Stimulated activated CD4-positive, alpha-beta T cell treated with anti-CD3 and anti-CD28 coated beads, Interleukin-15, amount 100 ng/mL, for 1 hour (primary cell): Measurements from ENCODE around the gene EFCAB8.
"Not testable (repeated sequence)": the region's sequence is repeated elsewhere in the genome, so short reads cannot be mapped to it uniquely, and the experiment has no call there.

Experiments
- DNase-seq, 2 donors: peaks; one replicate each; pipeline ENCODE4 v3.0.0-alpha.2; 2020; ENCODE audit warnings: low read depth in 1 of 2, low spot score in 1 of 2

Gene EFCAB8

DNA sequence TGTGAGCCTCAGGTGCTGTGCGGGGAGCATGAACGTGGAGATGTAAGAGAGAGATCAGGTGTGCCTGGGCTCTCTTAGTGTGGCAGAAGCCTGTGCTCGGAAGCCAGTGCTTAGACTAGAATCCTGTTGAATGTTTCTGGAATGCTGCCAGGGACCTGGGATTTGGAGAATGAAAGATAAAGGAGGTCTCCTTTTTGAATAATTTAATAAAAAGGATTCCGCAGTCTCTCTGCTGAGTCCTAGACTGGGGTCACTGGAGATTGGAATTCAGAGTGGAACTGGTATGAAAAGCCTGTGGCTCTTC is 18.8 kb upstream of the EFCAB8 start:
- no peak for DNase-seq

DNA sequence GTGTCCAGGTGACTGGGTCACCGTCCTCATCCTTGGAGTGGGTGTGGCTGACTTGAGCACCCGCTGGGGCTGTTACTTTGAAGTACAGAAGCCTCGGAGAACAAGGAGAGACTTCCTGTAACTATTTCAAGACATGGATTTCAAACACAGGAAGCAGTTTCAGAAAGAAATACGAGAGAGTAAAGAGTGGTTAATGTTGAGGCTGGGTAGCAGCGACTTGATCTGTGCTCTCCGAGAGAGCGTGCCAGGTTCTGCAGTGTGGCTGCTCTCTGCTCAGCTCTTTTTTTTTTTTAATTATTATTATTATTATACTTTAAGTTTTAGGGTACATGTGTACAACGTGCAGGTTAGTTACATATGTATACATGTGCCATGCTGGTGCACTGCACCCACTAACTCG is 17.5 kb upstream of the EFCAB8 start:
- no peak for DNase-seq

DNA sequence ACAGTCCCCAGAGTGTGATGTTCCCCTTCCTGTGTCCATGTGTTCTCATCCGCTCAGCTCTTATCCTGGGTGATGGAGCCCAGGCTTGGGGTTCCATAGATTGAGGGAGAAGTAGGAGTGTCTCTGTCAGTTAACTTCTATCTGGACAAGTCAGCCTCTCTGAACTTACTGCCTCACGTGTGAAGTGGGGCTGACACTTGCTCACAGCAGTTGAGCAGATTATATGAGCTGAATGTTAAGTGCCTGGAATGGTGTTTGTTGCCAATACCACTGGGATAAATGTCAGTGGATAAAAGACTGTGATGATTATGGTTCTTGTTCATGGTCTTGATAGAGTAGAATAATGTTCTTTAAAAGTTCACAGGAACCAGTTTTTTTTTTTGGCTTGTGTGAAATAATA is 17.1 kb upstream of the EFCAB8 start:
- DNase-seq = no peak

DNA sequence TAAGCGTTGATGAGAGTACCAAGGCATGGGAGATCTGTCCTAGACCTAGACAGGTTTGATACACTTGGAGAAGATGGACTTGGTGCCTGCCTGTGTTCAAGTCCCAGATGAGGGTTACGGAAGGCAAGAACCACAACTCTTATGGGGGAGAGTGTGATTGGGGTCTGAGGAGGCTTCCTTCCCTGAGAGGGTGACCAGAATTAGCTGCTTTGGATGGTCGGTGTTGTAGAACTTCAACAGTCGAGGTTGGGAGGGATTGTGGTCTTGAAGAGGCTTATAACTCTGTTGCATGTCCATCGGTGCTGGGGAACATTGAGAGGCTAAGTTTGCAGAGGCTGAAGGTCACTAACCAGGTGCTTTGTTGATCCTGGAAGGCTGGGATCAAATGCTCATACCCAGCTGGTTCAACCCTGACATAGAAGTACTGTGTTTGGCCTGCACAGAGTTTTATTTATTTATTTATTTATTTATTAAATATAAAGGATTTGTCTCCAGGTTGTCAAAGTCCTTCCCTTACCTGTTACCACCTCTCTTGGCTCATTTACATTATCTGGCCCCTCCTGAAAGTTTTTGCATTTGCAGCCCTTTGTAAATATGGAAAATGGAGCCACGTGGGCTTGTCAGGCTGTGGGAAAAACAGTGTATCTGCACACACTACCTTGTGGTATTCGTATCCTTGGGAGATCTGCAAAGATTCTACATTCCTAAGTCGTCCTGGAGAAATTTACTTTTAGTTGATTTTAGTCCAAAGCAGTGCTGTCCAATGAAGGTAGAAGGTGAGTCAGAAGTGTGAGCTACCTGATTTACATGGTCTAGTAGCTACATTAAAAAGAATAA is 15.8 kb upstream of the EFCAB8 start:
- no peak for DNase-seq

DNA sequence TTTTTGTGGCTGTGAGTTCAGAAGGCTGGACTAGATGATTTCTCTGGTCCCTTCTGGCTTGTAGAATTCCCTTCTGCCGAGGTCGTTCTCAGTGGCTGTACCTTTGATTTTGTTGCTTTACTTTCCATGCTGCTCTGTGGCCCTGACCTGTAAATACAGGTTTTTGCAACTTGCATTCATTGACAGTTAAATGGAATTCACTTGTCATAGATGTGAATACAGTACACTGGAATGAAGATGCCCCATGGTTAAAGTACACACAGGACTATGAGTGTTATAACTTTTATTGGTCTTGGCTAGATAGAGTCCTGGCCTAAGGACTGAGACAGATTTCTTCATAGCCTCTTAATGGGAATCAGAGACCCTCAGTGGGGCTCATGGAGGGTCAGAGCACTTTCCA is 12.9 kb upstream of the EFCAB8 start:
- no peak for DNase-seq

DNA sequence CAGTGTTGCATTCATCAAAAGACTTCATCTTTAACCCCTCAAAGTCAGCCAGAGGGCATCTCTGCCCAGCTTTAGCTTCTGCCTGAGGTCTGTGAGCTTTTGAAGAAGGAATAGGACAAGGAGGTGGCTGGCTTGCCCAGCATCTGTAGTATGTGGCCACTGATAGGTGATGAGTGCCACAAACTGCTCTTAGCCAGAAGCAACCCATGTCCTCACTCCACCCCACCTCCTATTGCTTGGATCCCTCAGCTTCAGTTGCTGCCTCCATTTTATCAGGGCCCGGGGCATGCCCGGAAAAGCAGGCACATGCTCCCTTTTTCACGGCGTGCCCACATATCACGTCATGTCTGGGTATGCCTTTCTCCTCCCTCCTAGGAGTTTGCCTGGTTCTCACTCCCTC is 11.9 kb upstream of the EFCAB8 start:
- DNase-seq = no peak

DNA sequence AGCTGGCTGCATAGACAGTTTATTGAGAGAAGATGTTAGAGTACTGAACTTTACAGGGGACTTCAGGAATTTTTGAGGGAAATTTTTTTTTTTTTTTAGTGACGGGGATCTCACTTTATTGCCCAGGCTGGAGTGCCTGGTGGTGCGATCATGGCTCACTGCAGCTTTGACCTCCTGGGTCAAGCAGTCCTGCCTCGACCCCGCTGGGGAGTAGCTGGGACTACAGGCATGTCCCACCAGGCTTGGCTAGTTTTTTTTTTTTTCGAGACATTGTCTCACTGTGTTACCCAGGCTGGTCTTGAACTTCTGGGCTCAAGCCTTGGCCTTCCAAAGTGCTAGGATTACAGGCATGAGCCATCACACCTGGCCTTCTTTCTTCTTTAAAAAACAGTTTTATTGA is 10.8 kb upstream of the EFCAB8 start:
- no peak for DNase-seq

DNA sequence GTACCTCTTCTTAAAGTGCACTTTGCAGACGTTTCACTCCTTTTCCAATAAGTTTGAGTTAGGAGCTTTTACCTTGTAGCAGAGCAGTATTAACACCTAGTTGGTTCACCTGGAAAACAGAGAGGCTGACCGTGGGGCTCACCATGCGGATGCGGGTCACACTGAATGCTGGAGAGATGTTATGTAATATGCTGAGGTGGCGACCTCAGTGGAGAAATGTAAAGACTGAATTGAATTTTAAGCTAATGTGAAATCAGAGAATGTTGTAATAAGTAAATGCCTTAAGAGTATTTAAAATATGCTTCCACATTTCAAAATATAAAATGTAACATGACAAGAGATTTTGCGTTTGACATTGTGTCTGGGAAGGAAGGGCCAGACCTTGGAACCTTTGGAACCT is 9.9 kb upstream of the EFCAB8 start:
- DNase-seq = no peak

DNA sequence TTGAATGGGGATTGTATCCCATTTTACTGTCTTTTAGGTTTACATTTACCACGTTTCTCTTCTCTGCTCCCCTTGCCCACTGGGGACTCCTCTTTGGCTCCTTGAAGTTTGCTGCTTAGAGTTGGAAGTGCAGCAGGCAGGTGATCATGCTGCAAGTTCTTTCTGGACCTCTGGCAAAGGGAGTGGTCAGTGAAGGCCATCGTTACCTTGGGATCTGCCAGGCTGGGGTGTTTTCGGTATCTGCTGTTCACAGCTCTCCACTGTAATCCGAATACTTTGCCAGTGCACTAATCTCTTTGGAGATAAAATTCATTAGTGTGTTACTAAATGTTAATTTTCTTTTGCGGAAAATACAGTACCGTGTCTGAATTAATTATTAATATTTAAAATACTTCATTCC is 9.1 kb upstream of the EFCAB8 start:
- no peak for DNase-seq

DNA sequence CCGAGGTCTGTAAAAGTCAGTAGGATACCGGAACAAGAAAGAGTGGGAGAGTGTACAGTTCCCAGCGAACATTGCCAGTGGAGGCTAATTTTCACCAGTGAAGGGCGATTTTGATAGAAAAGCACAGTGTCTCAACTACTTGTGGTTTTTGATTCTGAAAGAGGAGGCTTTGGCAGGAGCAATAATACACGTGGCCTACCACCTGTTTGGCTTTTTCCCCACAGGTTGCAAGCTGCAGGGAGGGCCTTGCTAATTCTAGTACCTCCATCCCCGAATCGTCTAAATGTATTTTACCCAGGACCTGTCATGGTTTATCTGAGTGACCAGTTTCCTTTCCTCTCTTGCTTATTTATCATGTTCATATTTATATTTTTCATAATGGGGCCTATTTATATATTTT is 3.3 kb upstream of the EFCAB8 start:
- DNase-seq = no peak

DNA sequence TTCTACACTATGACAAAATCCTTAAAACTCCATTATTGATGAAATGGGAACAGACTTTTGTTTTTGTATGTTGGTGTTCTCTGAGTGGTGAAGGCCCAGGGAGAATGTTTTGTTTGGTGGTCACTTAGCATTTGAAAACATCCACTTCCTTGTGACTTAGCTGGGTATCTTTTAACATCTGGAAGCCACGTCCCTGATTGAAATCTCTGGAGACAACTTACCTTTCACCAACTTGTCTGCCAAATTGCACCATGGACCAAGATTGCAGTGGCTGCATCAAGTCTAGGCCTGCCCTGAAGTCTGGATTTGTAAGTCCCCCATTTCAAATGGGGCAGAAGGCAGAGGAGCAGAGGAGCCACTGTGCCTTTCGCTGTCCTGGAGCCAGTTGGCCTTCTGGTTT is 534 bp upstream of the EFCAB8 start:
- DNase-seq = no peak

DNA sequence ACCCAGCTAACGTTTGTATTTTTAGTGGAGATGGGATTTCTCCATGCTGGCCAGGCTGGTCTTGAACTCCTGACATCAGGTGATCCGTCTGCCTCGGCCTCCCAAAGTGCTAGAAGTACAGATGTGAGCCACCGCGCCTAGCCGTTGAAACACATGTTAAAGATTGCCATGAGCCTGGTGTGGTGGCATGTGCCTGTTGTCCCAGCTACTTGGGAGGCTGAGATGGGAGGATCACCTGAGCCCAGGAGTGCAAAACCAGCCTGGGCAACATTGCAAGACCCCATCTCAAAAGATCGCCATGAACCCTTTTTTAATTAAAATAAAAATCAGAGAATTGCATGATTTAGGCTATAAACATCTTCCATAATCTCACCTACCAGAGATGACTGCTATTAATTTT is 2.7 kb downstream of the EFCAB8 start:
- DNase-seq = no peak

DNA sequence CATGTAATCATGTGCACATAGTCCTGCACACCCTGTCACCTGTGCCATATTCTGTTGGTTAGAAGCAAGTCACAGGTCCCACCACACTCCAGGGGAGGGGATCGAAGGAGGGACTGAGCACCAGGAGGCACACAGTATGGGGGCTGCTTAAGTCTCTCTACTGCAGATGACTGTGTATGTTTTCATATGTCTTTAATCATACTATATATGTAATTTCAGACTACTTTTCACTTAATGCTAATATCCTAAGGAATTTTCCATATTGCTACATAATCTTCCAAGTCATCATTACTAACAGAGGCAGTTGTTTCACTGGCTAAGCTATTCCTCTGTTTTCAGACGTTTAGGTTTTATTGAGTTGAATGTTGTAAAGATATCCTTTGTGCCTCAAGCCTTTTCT is 10.8 kb downstream of the EFCAB8 start:
- DNase-seq = no peak

DNA sequence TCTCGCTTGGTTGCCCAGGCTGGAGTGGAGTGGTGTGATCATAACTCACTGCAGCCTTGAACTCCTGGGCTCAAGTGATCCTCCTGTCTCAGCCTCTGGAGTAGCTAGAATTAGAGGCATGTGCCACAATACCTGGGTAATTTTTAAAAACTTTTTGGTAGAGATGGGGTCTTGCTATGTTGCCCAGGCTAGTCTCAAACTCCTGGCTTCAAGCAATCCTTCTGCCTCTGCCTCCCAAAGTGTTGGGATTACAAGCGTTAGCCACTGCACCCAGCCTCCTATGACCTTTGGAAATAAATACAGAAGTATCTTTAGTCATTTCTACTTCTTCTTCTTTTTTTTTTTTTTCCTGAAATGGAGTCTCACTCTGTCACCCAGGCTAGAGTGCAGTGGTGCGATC is 11.8 kb downstream of the EFCAB8 start:
- not testable (repeated sequence) for DNase-seq

DNA sequence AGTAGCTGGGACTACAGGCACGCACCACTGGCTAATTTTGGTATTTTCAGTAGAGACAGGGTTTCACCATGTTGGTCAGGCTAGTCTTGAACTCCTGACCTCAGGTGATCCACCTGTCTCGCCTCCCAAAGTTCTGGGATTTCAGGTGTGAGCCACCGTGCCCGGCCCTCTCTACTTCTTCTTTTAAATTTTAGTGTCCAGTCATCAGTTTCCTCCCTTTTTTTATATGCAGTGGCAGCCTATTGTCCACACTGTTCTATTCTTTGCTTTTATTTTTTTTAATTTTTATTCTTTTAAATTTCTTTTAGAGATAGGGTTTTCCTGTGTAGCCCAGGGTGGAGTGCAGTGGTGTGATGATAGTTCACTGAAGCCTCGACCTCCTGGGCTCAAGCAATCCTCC is 12.3 kb downstream of the EFCAB8 start:
- DNase-seq = no peak

DNA sequence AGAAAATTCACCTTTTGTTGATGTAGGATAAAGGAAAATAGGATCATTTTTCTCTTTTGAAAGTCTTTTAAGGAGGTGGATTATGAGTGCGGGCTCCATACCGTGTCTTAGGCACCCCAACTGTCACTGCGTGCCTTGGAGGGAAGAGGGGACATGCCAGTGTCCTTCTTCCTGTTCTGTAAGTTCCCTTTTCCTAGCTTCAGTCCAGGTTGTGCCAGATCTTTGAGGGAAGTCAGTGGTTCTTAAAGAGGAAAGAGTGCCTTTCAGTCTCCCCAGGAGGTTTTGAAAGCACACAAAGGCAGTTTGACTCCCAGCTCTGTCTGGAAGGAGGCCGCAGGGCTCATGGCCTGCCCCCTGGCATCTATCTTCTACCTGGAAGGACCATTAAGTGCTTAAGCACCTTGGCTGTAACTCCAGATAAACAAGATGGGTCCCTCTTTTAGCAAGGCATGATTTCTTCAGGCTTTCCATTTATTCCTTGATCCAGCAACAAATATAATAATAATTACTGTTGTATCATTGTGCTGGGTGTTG is 13.0 kb downstream of the EFCAB8 start:
- no peak for DNase-seq

DNA sequence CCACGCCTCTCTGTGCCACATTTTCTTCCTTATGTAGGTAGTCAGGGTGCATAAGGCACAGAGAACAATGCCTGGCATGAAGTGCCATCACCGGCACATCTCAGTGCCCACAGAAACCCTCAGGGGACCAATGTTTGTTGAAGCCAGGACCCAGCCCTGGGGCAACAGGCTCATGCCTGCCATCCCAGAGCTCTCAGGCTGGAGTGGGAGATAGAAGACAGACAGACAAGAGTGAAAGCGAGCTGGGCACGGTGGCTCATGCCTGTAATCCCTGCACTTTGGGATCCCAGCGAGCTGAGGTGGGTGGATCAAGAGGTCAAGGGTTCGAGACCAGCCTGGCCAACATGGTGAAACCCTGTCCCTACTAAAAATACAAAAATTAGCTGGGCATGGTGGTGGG is 13.5 kb downstream of the EFCAB8 start:
- DNase-seq = no peak

DNA sequence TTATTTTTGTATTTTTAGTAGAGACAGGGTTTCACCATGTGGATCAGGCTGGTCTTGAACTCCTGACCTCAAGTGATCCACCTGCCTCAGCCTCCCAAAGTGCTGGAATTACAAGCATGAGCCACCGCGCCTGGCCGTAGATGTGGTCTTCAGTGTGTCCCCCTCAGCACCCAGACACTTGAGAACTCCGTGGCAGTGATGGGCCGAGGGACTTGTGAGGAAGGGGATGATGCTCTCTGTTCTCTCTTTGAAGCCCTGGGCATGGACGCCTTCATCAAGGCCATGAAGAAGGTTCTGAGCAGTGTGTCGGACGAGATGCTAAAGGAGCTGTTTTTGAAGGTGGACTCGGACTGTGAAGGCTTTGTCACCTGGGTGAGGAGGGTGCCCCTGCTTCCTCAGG is 16.9 kb downstream of the EFCAB8 start:
- no peak for DNase-seq

DNA sequence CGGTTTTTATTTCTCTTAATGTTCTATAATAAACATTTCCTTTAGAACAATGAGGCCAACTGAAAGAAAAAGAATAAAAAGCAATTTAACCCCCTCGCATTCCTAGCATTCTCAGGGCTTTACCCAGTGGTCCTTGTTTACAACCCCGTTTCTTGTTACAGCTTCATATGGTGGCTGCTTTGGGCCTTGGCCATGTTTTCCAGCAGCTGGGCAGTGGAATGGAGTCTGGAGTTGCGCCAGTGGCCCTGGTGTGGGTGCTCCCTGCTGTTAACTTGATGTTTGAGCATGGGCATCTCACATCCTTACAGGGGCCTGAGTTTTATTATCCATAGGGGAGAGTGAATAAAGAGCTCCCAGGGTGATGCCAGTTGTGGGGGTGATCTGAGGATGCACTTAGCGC is 18.8 kb downstream of the EFCAB8 start:
- no peak for DNase-seq

DNA sequence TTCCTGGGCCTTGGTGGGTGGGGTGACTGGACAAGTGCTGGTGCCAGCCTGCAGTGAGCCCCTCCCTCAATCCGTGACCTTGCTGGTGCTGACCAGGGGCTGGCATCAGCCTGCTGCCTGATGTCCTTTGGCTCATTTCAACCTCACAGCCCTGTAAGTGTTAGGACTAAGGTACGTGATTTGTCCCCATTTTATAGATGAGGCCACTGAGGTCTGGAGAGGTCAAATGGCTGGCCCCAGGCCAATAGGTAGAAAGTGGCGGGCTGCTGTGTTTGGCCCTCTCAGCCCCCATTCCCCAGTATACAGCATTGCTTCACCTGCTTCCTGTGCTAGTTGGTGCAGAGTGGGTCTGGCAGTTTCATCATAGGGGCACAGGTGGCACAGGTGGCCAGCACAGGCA is 20.1 kb downstream of the EFCAB8 start:
- no peak for DNase-seq

DNA sequence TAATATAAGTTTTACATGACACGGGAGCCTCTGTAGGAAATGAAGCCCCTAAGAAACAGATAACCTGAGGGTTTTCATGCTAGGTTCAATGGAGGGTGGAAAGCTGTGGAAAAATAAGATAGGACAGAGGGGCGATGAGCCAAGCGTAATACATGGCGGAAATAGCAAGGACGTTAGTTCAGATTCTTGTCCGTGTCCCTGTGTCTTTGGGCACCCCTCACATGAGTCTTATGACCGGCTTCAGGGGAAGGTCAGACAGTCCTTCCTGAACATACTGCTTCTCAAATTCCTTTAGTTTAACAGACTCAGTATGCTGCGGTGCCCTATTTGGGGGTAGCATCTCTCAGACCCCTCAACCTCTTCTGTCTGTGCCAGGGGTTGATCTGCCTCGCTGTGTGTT is 20.8 kb downstream of the EFCAB8 start:
- DNase-seq = no peak

DNA sequence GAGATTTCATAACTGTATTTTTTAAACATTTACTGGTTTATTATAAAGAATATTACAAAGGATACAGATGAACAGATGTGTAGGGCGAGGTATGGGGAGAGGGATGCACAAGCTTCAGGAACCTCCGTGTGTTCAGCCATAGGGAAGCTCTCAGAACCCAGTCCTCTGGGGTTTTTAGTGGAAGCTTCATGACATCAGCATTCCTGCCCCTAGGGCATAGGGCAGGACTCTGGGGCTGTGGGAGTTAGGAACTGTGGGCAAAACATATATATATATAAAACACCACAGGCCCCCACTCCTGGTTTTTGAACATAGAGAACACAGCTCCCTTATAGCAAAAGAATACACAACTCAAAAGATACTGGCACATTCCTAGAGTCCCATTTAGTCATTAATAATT is 21.9 kb downstream of the EFCAB8 start:
- no peak for DNase-seq

DNA sequence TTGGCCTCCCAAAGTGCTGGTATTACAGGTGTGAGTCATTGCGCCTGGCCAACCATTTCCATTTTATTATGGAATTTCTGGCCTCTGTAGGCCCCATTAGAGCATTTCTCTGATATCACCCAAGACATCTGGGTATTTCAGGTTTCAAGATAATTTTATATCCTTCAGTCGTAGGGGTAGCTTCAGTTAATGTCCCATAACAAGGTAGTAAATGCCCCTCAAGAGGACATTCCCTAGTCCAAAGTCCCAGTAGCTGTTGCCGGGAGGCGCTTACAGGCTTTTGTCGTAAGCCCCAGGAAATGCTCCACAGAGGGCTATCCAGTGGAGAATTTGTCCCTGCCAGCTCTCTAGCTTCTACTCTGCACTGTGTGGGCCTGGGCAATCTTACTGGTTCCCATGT is 24.4 kb downstream of the EFCAB8 start:
- DNase-seq = no peak
